Measurements from ENCODE around the gene KRT76.

KRT76 gene

DNA sequence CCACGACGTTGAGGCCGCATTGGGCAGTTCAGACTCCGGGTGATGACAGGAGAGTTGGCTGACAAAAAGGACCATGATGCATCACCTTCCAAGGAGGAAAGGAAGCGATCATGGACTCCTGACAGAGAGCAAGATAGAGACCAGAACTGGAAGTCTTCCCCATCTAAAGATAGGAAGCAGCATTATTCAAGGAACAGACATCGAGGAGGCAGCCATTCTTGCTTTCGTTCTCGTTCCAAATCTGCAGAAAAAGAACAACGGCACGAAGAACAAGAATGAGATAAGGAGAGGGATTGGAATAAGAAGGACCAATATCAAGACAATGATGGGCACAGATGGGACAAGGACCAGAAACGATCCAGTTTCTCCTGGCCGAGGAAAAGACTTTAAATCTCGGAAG, 46.8 kb downstream of the KRT76 start:
- no peak for DNase-seq (ENCODE audit: low spot score)

DNA sequence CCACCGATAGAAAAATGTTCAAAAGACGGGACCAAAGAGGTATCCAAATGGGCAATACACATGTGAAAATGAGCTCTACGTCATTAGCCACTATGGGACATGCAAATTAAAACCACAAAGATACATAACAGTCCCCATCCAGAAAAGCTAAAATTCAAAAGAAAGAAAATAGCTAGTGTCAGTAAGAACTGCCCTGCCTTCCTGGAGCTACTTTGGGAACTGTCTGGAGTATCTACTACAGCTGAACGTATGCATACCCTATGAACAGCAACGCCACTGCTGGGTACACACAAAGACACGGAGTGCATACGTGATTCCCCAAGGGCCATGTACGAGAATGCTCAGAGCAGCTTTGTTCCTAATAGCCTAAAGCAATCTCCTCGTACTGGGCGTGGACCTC, 48.0 kb downstream of the KRT76 start:
- DNase-seq (ENCODE audit: low spot score): no peak

DNA sequence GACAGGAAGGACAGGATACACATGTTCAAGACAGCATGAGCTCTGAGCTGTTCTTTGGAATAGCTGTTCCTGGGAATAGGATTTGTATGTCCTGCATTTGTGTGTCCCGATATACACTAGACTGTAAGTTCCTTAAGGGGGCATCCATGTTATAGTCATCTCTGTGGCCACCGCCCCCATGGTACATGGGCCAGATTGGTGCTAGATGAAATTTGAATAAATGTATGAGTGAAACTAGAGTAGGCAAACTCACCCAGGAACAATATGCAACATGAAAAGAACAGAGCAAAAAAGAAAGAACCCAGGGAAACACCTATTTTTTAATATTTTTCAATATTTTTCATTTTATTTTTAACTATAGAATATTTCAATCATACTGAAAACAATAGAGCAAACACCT, 48.8 kb downstream of the KRT76 start:
- no peak for DNase-seq (ENCODE audit: low spot score)

DNA sequence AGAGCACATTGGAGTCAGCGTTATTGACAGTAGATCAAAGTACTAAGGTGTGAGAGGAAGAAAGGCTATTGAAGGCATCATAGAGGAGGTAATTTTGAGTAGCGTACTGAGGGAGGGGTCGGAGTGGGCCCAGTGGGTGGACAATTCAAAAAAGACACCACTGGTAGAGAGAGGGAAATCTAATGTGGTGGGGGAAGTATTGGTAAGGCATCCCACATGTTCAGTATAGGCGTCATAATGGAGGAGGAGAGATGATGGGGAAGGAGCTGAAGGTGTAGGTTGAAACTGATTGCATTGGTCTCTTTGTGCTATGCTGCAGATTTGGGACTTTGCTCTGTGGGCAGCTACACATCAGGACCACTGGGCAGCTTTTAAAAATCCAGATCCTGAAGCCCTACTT, 50.1 kb downstream of the KRT76 start:
- no peak for DNase-seq (ENCODE audit: low spot score)

DNA sequence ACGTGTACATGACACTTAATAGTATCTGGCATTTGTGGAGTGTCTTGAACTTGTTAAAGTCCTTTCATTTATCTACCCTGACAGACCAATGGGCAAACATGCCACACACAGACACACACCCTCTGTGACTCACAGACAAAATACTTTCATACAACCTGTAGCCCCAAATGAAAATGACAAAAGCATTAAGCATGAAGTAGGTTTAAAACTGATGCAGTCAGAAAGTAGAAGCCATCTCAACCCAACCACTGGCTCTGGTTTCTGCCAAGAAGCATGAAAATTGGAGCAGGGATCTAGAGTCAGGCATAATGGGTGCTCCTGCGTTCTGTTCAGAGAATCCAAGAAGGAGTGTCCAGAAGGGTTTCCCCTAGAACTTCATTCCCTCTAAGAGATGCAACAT, 50.7 kb downstream of the KRT76 start:
- no peak for DNase-seq (ENCODE audit: low spot score)

DNA sequence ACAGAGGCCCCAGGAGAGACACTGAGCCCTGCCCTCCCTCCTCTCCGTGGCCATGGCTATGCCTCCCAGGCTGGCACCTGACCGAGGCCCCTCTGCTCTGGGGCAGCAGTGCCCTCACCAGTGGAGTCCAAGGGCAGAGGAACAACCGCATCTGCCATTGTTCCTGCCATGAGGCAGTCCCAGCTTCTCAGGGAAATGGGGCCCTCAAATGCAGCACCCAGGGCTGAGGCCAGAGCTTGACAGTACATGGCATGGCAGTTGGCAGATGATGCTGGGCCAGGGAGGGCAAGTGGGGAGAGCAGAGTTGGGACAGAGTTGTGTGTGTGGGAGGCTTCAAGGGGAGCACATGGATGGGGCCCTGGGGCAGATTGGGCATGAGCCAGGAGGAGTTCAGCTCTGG, 52.8 kb downstream of the KRT76 start:
- DNase-seq (ENCODE audit: low spot score): no peak

DNA sequence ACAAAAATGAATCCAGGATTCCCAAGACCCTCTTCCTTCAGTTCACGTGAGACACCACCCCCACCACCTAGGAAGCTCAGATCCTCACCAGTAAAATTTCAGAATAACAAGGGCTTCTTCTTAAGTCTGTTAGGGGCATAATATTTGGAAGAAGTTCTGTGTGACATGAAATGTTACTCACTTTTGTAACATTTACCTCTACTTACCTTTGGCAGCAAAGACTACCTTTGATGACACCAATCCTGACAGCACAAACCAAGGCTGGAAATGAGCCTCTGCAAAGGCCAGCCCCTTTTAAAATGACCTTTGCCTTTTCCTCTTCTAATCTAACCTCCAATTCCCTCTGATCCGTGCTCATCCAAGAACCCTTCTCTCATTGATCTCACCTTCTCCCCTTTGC, 54.5 kb downstream of the KRT76 start:
- DNase-seq (ENCODE audit: low spot score): no peak

DNA sequence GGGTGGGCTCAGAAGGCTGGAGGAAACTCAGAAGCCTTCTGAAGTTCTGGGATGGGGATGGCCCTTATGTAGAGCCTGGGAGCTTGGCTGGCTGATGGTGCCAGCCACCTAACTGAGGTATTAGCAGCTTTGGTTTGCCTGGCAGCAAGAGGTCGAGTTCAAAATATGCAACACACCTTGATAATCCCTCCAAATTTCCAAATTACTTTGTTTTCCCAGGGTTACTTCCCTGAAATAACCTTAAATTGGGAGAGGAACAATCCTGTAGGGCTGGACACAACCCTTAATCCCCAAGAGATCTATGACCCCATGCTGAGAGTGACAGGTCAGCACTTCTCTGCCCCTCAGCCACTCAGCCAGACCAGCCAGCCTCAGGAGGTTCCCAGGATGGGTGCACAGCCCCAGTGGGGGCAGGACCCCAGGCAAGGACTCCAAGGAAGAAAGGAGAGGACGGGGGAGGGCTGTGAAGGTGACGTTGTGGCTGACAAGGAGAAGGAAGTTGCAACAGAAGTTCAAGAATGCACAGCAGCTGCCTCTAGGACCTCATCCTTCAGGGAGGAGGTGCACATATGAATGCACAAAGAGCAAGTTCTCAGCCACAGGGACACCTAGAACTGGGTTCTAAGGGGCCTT, 55.2 kb downstream of the KRT76 start:
- DNase-seq (ENCODE audit: low spot score): no peak

DNA sequence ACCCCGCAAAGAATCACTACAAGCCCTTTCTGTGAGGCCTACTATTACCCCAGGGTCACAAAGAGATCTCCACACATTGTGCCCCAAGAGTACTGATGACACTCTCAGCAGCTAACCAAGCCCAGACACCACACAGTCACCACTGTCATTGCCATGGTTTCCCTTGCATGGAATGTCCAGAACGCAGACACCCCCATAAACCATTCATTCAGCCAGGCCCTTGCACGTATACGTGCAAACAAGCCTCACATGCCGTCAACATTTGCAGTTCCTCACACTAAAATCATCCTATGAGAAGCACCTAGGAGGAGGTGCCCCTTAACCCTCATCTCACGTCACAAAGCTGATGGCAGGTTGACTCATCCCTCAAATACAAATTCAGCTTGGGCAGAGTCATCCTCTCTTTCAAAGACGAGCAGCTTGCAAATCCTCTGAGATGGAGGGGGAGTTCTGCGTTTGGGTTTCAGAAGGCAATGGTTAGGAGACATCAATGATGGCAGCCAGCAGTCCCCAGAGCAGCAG, 56.7 kb downstream of the KRT76 start:
- DNase-seq (ENCODE audit: low spot score): no peak

Measured in cerebellar cortex (tissue), 1 donor.